GM10847 (cell line): ENCODE data around the gene TFF3.

Experiments
- POLR2A ChIP-seq: IDR thresholded peaks from 2 replicates; pipeline ENCODE4 v1.6.1; 2011; ENCODE audit not compliant: insufficient read length; ENCODE audit errors: extremely low read depth

The TFF3 gene

GRCh38 chr21:42263591-42264131, 51.5 kb downstream of the TFF3 start:
- TF ChIP-seq POLR2A = no peak

- no peak for TF ChIP-seq POLR2A
These were observed 52.4 kb downstream of the TFF3 start for GRCh38 chr21:42262831-42263231.

GRCh38 chr21:42261829-42262200, 53.4 kb downstream of the TFF3 start:
- TF ChIP-seq POLR2A = no peak
